HG03565 (cell line): ENCODE data around the gene EPHB6.

Experiments
- ATAC-seq: cut with Tn5 transposase; IDR thresholded peaks from one replicate; pipeline ENCODE4 v1.9.1; 2021; ENCODE audit warnings: mild to moderate bottlenecking, moderate library complexity; ENCODE audit not compliant: unreplicated experiment

EPHB6 gene, protein sequence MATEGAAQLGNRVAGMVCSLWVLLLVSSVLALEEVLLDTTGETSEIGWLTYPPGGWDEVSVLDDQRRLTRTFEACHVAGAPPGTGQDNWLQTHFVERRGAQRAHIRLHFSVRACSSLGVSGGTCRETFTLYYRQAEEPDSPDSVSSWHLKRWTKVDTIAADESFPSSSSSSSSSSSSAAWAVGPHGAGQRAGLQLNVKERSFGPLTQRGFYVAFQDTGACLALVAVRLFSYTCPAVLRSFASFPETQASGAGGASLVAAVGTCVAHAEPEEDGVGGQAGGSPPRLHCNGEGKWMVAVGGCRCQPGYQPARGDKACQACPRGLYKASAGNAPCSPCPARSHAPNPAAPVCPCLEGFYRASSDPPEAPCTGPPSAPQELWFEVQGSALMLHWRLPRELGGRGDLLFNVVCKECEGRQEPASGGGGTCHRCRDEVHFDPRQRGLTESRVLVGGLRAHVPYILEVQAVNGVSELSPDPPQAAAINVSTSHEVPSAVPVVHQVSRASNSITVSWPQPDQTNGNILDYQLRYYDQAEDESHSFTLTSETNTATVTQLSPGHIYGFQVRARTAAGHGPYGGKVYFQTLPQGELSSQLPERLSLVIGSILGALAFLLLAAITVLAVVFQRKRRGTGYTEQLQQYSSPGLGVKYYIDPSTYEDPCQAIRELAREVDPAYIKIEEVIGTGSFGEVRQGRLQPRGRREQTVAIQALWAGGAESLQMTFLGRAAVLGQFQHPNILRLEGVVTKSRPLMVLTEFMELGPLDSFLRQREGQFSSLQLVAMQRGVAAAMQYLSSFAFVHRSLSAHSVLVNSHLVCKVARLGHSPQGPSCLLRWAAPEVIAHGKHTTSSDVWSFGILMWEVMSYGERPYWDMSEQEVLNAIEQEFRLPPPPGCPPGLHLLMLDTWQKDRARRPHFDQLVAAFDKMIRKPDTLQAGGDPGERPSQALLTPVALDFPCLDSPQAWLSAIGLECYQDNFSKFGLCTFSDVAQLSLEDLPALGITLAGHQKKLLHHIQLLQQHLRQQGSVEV

GRCh38 chr7:142854372-142855113 lies at the start of gene EPHB6:
Gene EPHB6 (plus strand): TSS chr7:142855076. CDS start chr7:142863228, 8,152 bp downstream.
- peak; percentile 42 for ATAC-seq

DNA sequence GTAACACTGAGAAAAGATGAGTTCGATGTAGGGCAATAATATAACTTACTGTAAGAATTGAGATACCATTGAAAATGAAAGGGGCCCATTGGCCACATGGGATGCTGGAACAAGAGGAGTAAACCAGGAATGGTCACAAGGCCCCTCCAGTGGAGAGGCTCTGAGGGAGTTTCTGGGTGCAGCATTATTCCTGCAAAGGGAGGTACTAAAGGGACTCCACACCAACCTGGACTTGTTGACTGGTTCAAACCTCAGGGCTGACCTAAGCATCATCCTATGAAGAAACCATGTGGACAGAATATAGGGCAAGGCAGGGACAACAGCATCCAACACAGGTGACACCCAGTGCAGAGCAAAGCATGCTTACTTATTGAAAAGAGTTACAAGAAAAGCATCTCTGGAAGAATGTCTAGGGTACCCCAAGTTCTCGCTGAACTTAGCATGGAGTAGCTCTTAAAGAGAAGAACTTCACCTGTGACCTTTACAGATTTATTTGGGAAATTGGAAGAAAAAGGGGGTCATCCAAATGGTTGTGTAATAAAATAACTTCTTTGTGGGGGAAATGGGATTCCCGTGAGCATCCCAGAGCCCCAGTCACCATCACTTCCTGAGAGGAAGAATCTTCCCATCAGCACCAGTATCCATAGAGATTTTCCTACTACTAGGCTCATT lies 49.4 kb upstream of the EPHB6 start:
- no peak for ATAC-seq

DNA sequence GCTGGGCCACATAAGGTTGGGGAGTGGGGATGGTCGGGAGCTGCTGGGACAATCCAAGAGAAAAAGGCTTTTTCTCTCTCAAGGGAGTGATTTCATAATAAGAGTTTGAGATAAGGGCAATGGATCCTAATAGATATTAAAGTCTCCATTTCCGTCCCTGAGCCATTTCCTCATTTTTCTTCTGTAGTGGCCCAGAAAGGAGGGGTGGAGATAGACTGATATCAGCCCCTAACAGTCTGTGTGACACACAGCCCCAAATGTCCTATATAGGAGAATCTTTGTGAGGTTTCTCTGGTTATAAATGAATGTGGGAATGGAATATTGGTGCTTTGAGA lies 48.9 kb upstream of the EPHB6 start:
- ATAC-seq = no peak

GRCh38 chr7:142806957-142807356 lies 47.9 kb upstream of the EPHB6 start:
- ATAC-seq = no peak

- ATAC-seq = no peak
Measured at GRCh38 chr7:142807855-142808460, 46.9 kb upstream of the EPHB6 start.

GRCh38 chr7:142808461-142808801 lies 46.4 kb upstream of the EPHB6 start:
- peak; percentile 17 for ATAC-seq

GRCh38 chr7:142808802-142809583 lies 45.9 kb upstream of the EPHB6 start:
- peak; percentile 75 for ATAC-seq

DNA sequence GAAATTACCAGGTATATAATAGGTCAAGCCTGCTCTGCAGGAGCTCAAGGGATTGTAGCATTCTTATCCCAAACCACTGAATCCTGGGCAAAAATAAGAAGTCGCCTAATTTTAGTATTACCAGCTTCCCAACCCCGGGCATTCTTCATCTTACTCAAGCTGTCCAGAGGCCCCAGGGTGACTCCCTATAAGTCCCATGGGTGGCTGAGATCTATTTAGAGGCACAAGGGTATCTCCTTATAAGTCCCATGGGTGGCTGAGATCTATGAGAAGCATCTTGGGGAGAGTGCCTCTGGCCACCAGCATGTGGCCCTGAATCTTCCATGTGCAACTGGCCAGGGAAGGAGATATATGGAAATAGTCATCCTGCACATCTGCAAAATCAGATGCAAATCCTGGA lies 45.2 kb upstream of the EPHB6 start:
- no peak for ATAC-seq

DNA sequence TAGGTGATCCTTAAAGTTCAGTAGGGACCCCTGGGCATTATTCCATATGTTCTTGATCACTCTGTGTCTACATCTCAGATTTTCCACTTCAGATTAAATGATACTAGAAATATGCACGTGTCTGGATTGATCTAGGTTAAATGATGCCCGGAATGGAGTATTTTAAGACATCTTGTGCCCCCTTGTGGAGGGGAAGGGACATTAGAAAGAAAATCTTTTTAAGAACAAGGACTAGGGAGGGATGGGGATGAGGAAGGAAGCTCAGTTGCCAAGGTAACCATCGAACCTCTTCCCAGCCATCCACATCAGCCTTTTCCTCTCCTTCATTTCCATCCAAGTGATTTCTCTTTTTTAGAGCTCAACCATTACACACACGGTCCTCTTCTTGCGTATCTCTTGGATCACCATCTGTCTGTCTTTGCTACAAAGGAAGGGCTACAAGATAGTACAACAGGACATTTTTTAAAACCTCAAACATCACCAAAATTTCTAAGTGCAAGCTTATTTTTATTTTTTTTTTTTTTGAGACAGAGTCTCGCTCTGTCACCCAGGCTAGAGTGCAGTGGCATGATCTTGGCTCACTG lies 43.6 kb upstream of the EPHB6 start:
- no peak for ATAC-seq

DNA sequence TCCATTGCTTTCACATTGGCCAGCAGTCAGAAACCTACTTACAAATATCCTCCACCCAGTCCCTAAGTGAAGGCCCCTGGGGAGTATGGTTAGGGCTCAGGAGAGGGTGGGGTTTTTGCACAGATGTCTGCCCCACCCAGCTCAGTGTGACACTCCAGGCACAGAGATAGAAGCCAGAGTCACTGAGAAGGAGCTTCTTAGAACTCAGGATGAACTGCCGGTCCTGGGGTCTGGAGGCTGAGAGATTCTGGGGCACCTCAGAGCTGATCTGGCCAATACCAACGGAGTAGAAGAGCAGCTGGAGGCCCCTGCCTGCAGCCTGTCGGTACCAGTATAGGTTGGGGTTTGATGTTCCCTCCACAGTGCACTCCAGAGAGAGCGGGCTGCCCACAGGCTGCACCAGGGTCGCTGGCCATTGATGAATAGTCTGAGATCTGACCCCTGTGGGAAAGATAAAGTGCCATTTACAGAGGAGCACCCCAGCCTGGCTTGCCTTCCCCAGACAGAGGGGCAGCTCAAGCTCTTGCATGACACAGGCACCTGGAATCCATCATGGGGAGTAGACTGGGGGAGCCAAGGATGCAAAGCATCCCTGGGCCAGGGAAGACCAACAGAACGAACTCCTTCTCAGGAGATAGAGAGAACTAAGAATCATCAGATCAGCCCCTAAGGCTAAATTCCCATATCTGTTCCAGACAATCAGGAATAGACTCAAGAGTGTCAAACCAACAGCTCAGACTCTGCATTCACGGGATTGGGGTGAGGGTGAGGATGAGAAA lies 42.2 kb upstream of the EPHB6 start:
- peak; percentile 9 for ATAC-seq

DNA sequence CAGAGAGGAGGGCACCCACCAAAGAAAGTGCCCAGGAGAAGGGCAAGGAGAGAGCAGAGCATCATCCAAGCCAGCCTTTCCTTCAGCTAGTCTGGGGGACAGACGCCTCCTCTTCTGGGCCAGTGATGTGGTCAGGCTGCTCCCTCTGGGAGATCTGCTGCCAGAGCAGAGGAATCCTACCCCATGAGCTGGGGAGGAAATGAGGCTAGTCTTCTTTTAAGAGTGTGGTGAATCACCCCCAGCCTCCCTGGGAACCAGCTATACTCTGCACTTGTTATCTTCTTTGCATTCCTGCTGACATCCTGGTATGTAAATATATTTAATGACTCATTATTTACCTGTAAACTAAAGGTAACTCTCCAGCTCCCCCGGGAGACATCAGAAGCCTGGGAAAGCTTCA lies 41.6 kb upstream of the EPHB6 start:
- no peak for ATAC-seq

DNA sequence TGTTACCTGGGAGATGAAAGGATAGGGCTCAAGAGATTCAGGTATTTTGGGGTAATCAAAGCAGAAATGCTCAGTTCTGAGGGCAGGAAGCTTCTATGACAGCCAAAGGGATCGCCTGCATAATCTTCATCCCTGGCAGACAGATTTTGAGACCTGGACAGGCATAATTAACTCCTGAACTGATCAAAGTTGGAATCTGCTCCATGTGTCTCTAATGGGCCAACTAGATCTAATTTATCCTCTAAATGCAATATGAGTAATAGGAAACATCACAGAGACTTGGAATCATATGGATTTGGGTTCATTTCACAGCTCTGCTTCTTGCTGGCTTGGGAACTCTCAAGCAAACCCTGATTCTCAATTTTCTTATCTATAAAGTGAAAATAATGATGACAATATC lies 41.2 kb upstream of the EPHB6 start:
- no peak for ATAC-seq

DNA sequence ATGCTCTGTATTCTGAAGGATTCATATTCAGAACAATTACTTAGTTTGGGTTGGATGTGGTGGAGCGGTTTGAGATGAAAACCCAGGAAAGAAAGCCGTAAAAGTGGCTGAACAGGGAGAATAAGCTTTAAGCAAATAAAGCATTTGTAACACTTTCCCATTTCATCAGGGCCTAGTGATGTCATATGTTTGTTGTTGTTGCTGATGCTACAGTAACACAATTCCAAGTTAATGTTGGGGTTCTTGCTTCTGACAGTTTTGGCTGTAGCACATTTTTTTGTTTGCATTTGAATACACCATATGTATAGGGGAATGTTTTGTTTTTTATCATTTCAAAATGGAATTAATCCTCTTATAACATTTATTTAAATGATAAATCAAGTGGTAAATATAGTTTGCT lies 40.4 kb upstream of the EPHB6 start:
- no peak for ATAC-seq

DNA sequence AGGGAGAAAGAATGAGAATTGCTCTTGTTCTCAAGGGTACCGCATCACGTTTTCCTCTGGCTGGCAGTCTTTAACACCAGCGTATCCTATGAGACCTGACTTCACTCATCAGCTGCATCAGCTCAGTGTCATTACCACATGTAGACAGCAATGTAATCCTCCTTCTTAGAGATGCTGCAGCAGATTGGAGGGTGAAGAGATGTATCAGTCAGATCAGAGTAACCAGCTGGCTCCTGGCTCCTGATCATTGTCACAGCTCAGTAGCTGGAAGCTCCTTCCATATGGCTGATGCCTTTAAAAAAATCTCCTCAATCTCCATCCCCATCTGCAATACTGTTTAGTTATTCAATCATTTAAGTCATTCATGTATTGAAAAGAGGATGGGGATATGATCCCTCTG lies 39.7 kb upstream of the EPHB6 start:
- no peak for ATAC-seq

DNA sequence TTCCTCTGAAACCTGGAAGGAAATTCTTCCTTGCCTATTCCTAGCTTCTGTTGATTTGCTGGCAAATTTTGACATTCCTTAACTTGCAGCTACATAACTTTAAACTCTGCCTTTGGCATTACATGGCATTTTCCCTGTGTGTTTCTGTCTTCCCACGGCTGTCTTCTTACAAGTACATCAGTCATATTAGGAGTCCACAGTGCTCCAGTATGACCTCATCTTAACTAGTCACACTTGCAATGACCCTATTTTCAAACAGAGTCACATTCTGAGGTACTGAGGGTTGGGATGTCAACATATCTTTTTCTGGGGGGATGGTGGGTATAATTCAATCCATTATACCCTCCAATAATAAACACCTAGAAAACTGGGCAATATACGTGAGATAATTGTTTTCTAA lies 37.4 kb upstream of the EPHB6 start:
- ATAC-seq = no peak

GRCh38 chr7:142819530-142819929 lies 35.3 kb upstream of the EPHB6 start:
- no peak for ATAC-seq

GRCh38 chr7:142822714-142823113 lies 32.2 kb upstream of the EPHB6 start:
- ATAC-seq = no peak

- ATAC-seq = no peak
Measured at GRCh38 chr7:142827951-142828500, 26.9 kb upstream of the EPHB6 start.
